Stimulated activated CD4-positive, alpha-beta T cell treated with anti-CD3 and anti-CD28 coated beads, Interleukin-1b, Interleukin-23, amount 100 ng/mL, for 48 hours (primary cell): ENCODE data around the gene PSMB5.
"Not testable (repeated sequence)": the region's sequence is repeated elsewhere in the genome, so short reads cannot be mapped to it uniquely, and the experiment has no call there.

ENCODE experiments used
- DNase-seq: peaks from one replicate; pipeline ENCODE4 v3.0.0-alpha.2; 2020

The PSMB5 gene

GRCh38 chr14:23043145-23043544 lies 8.4 kb upstream of the PSMB5 start:
- DNase-seq: no peak

- no peak for DNase-seq
These were observed 7.7 kb upstream of the PSMB5 start, which contains the start of gene PSMB11 for GRCh38 chr14:23042162-23042965. TSS of gene PSMB11 (plus strand) at chr14:23042212. CDS start at chr14:23042226, 14 bp downstream.

- no peak for DNase-seq
These were observed 7.0 kb upstream of the PSMB5 start for GRCh38 chr14:23041729-23042128.

GRCh38 chr14:23040100-23040499 lies 5.4 kb upstream of the PSMB5 start:
- DNase-seq: no peak

GRCh38 chr14:23035303-23036144 lies 824 bp upstream of the PSMB5 start:
- DNase-seq: no peak

DNA sequence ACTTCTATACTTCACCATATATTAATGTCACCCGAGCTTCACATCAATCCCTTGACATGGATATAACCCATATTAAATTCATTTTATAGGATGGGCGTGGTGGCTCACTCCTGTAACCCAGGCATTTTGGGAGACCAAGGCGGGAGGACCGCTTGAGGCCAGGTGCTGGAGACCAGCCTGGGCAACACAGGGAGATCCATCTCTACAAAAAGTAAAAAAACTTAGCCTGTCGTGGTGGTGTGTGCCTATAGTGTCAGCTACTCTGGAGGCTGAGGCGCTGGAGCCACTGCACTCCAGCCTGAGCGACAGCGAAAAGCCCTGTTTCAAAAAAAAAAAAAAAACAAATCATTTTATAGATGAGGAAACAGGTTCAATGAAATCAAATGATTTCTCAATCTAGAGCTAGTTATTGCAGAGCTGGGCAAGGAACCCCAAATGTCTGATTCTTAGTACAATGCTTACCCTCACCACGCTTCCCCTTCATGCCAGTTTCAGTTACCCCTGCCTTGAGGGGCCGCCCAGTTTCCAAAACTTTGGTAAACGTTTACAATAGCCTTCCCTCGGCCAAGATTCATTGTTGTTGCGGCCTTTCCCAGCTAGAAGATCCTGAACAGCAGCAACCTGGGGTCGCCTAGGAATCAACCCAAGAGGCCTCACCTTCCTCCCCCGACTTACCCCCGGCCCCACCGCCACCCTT lies 751 bp downstream of the PSMB5 start:
- no peak for DNase-seq

- no peak for DNase-seq
These were observed 1.4 kb downstream of the PSMB5 start for GRCh38 chr14:23033251-23033727.

DNA sequence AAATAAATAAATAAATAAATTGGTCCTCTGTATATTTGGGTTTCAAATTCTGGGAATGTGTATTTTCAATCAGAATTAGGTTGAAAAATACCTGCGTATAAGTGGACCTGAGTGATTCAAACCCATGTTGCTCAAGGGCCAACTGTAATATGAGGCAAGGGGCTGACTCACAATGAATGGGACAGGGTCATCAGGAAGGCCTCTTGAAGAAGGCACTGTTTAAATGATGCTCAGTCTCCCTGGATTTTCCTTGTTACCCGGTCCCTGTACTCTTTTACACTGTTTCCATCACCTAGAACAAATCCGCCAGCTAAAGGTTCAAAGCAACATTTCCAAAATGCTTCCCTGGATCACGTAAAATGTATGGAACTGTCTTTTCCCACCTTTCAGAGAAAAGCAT lies 3.8 kb downstream of the PSMB5 start:
- no peak for DNase-seq

- DNase-seq: peak; percentile 23
These were observed 5.9 kb downstream of the PSMB5 start for GRCh38 chr14:23028799-23029198.

DNA sequence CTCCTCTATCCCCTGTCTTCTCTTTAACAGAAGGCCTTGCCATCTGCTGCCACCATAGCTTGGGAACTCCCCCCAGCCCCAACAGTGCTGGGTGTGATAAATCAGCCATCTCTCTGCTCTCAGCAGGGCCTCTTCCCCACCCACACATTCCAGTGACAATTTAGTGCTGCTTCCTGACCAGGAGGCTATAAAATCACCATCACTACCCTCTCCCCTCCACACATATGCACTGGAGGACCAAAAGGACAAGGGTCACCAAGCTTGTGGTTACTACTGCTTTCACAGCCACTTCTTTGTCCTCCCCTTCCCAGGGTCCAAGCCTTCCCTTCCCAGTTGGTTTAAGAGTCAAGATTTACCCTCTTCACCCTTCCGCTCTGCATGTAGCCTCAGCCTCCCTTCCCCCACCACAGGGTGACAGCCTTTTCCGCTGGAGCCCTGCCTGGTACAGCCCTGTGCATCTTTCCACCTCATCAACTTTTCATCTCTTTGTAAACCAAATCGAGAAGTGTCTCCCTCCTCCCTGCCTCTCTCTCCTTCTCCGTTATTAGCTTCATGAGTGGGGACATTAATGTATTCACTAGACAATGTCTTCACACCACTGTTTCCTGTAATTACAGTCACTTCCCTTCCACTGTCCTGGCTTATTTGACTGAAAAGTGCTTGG lies 9.4 kb downstream of the PSMB5 start:
- DNase-seq: peak; percentile 31

GRCh38 chr14:23024612-23025075 lies 10.1 kb downstream of the PSMB5 start:
- no peak for DNase-seq

DNA sequence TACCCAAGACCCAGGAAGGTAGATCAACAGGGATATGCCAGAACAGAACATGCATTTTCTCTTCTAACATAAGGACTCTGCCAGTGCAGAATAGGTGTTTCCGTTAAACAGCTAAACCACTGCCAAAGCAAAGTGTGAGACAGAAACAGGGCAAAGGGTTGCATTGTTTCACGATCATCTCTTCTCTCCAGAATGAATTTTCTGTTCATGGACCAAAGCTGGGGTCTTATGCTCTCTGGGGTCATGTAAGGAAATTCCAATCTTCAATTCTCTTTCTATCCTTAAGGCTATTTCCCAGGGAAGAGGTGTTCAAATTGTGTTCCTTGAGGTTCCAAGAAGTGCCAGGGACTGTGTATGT lies 10.9 kb downstream of the PSMB5 start:
- DNase-seq: no peak

GRCh38 chr14:23023022-23023794 lies 11.5 kb downstream of the PSMB5 start:
- DNase-seq: no peak

GRCh38 chr14:23021889-23022442 lies 12.7 kb downstream of the PSMB5 start:
- DNase-seq: no peak

- no peak for DNase-seq
These were observed 13.3 kb downstream of the PSMB5 start for GRCh38 chr14:23021434-23021833.

DNA sequence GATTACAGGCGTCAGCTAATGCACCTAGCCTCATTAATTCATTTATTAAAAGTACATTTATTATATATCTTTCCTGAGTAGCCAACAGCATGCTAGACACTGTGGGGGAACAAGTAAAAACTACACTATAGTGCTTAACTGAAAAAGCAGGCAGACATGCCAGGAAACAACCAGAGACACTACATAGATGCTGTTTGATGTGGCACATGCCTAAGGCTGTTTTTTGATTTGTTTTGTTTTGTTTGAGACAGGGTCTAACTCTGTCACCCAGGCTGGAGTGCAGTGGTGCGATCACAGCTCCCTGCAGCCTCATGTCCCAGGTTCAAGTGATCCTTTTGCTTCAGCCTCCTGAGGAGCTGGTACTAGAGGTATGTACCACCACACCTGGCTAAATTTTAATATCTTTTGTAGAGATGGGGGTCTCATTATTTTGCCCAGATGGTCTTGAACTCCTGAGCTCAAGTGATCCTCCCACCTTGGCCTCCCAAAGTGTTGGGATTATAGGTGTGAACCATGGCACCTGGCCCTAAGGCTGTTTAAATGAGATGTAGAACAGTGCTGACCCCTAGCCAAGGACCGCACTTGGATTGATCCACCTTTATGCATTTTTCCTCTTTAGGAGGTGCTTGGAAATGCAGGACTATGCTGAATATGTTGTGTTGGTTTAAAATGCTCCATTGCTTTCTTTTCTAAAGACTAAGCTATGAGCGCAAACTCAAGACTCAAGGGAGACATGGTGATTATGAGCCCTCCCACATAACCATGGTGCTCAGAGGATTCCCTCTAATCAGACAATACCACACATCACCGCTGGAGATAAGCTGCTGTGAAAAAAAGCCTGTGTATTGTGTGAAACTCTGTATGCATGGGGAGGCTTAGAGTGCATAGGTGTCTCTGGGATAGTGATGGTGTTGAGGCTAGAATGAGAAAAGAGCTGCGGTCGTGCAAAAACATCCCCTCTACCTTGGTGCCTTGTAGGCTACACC lies 14.3 kb downstream of the PSMB5 start:
- no peak for DNase-seq

GRCh38 chr14:23018107-23018506 lies 16.6 kb downstream of the PSMB5 start:
- DNase-seq: no peak

DNA sequence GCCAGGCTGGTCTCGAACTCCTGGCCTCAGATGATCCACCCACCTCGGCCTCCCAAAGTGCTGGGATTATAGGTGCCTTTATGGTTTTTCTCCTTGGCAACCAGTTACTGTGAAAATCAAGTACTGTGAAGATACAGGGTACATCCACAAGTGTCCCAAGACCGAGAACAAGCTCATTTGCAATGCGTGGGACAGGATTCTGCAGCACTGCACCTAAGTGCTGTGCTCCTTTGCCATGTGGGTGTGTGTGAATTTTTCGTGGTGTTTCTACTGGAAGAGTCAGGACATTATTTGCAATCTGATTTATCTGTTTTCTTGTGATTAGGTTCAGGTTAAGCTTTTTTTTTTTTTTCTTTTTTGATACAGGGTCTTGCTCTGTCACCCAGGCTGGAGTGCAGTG lies 17.6 kb downstream of the PSMB5 start:
- no peak for DNase-seq

GRCh38 chr14:23015618-23016017 lies 19.1 kb downstream of the PSMB5 start:
- no peak for DNase-seq

GRCh38 chr14:23013749-23014054 lies 21.0 kb downstream of the PSMB5 start:
- not testable (repeated sequence) for DNase-seq
